Stimulated activated CD4-positive, alpha-beta T cell treated with anti-CD3 and anti-CD28 coated beads, Interleukin-12 subunit alpha, Interleukin-12 subunit beta, amount 100 ng/mL, for 48 hours (primary cell): Measurements from ENCODE around the gene SRSF9.

Experiments used
- DNase-seq, 3 donors: peaks; one replicate each; pipeline ENCODE4 v3.0.0-alpha.2; 2020; ENCODE audit warnings: low read depth in 2 of 3, low spot score in 1 of 3

Gene SRSF9

GRCh38 chr12:120483621-120484020 lies 14.1 kb upstream of the SRSF9 start:
- no peak for DNase-seq

DNA sequence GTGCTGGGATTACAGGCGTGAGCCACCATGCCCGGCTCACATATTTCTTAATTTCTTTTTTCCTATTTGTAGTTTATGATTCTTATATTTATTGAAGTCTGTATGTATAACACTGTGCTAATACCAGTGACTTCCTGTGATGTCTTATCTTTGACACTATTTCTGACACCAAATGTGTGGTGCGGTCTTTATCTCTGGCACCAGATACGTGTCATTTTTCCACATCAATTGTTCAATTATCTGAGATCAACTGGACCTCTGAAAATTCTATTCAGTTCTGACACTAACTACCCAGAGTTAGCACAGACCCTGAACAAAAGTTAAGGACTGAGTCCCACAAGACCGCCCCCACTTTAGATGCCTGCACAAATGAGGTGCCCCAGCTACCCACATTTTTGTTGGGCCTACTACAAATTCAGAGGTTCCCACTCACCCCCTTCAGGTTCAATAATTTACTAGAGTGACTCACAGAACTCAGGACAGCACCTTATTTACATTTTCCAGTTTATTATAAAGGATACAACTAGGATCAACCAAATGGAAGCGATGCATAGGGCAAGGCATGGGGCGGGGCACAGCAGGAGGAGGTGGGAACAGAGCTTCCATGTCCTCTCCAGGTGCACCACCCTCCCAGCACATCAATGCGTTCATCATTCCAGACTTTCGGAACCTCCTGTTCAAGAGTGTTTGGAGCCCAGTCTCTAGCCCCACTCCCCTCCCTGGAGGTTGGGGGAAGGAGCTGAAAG lies 11.6 kb upstream of the SRSF9 start:
- DNase-seq = no peak

GRCh38 chr12:120480211-120480610 lies 10.7 kb upstream of the SRSF9 start:
- DNase-seq = no peak

GRCh38 chr12:120479458-120479857 lies 9.9 kb upstream of the SRSF9 start:
- DNase-seq = no peak

GRCh38 chr12:120475643-120476042 lies 6.1 kb upstream of the SRSF9 start:
- DNase-seq = no peak

- DNase-seq = no peak
Measured at GRCh38 chr12:120474616-120474960, 5.0 kb upstream of the SRSF9 start.

DNA sequence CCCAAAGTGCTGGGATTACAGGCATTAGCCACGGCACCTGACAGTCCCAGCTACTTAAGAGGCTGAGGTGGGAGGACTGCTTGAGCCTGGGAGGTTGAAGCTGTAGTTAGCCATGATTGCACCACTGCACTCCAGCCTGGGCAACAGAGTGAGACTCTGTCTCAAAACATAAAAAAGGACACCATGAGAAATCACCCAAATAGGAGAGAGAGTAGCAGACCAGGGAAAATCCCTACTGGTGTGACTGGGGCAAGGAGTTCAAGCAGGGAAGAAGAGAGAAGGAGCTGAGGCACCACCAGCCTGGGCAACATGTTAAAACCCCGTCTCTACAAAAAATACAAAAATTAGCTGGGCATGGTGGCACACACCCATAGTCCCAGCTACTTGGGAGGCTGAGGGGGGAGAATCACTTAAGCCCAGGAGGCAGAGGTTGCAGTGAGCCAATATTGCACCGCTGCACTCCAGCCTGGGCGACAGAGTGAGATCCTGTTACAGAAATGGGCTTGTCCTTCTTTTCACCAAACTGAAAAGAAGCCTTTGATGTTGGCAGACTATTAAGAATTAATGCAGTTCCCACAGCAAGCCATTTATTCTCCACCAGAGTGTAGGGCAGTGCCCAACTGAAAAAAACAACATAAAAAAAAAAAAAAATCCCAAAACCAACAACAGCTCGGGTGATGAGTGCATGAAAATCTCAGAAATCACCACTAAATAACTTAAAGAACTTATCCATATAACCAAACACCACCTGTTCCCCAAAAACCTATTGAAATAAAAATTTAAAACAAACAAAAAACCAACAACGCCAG lies 4.5 kb upstream of the SRSF9 start:
- no peak for DNase-seq

DNA sequence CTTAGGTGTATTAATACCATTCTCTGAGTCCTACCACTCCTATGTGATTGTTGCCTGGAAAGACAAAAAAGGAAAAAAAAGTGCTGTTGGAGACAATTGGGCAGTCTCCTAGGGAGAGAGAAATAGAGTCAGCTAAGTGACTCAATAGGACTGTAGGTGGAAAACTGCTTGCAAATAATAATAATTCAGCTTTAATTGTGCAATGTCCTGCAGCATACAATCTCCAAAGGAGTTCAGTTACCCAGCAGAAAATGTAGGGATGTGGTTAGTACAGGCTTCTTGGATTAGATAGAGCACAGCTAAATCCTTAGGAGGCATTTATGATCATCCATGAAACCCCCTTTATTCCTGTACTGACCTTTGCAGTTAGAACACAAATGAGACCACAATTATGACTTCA lies 3.0 kb upstream of the SRSF9 start:
- no peak for DNase-seq

- DNase-seq = no peak
Measured at GRCh38 chr12:120470150-120470784, 719 bp upstream of the SRSF9 start.

- no peak for DNase-seq
Measured at GRCh38 chr12:120468821-120469449, 613 bp downstream of the SRSF9 start.

DNA sequence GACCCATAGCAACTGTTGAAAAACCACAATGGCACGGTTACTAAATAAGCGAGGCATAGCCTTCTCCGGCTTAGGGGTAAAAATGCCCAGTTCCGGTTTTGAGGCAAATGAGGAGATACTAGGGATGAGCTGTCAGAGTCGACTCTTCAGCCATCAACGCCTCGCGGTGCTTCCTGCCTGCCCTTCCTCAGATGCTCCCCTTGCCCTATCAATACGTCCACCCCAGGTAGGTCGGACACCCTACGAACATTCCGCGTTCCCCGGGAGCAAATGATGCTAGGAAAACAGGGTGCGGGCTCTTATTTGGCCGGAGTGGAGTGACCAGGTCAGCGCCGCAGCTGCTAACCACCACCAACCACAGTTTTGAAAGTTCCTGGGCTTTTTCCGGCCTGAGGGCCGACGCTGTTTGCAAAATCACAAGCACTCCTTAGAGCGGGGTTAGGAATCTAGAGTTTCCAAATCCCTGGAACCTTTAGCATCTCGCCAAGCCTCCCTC lies 1.2 kb downstream of the SRSF9 start:
- no peak for DNase-seq

DNA sequence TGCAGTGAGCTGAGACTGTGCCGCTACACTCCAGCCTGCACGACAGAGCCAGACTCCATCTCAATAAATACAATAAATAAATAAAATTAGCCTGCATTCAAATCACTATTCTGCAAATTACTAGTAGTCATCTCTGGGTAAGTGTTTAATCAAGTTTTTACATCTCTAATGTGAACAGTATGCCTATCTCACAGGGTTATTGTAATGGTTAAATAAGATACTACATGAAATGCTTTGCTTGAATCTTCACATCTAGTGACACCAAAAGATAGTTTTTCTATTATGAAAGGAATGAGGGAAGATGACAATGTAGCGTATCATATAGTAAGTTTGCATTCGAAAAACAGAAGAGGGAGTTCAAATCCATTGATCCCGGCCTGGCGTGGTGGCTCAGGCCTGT lies 2.1 kb downstream of the SRSF9 start:
- DNase-seq = no peak

GRCh38 chr12:120466560-120467315 lies 2.8 kb downstream of the SRSF9 start:
- peak in 1 of 3 donors; percentile 24 for DNase-seq

GRCh38 chr12:120465756-120466155 lies 3.8 kb downstream of the SRSF9 start:
- DNase-seq = no peak

GRCh38 chr12:120463712-120464111 lies 5.8 kb downstream of the SRSF9 start:
- DNase-seq = no peak

- no peak for DNase-seq
Measured at GRCh38 chr12:120462099-120462640, 7.4 kb downstream of the SRSF9 start.

- no peak for DNase-seq
Measured at GRCh38 chr12:120460157-120460556, 9.4 kb downstream of the SRSF9 start.

DNA sequence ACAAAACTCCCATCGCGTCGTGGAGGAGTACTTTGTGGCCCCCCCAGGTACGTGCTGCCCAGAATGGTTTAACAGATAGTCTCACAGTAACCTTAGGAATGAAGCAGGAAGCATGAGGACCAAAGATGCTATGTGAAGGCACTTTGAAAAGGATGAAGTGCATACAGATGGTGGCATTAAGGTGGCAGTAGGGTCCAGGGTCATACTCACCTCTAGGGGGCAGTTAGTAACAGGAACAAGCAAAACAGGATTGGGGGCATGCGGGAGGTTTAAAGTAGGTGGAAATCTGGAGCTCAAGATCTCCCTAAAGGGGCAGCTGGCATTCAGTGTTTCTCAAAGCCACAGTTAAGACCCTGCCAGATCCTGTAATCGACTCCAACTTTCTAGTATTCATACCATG lies 12.4 kb downstream of the SRSF9 start:
- DNase-seq = no peak

GRCh38 chr12:120455302-120455701 lies 14.2 kb downstream of the SRSF9 start:
- no peak for DNase-seq

GRCh38 chr12:120453977-120454376 lies 15.6 kb downstream of the SRSF9 start:
- no peak for DNase-seq
